22Rv1 (cell line): ENCODE data around the gene LRCH1.

Source experiments
- H3K27ac ChIP-seq: fragments of 450-650 bp; 2 replicates; pipeline ENCODE4 v1.5.1; 2017
- ZFX ChIP-seq: fragments of 450-650 bp; IDR thresholded peaks from 2 replicates; pipeline ENCODE4 v1.6.1; 2017; ENCODE audit warnings: antibody characterized with exemption, borderline replicate concordance
- TF ChIP-seq, protein P1 (sequence below): fragments of 450-650 bp; IDR thresholded peaks from 2 replicates; pipeline ENCODE4 v1.5.1; 2017; ENCODE audit warnings: mild to moderate bottlenecking

The LRCH1 gene

DNA sequence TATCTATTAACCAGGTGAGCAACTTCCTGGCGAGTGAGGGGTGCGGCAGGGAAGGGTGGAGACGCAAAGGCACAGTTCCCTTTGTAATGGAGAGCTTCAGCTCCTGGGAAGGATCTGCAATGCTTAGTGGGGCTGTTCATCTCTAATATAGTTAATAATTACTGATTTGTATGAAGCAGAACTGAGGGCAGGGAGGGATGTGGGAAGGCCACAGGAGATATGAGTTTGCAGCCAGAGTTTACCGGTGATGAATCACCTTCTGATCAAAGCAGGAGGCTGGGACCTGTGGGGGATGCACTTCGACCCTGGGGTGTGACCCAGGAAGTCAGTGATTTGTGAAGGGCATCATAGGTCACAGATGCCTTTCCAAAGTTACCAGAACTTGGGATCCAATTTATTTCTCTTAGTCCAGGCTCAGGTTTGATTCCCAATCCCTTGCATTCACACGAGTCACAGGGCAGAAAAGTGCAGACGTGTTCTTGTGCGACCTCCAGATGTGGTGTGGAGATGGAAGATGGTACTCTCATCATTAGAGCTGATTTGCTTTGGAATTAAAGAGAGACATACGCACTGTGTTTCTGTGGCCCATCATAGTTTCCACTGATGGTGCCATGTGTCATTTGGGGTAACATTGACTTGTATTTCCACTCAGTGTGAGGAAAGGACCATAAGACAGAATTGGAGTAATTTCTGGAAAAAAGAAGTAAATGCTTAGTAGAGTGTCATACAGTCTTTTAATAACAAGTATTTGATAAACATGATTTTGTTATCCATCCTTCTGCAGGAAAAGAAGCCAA, 55.0 kb downstream of the LRCH1 start:
- no peak for TF ChIP-seq ZFX
- TF ChIP-seq, protein P1, sequence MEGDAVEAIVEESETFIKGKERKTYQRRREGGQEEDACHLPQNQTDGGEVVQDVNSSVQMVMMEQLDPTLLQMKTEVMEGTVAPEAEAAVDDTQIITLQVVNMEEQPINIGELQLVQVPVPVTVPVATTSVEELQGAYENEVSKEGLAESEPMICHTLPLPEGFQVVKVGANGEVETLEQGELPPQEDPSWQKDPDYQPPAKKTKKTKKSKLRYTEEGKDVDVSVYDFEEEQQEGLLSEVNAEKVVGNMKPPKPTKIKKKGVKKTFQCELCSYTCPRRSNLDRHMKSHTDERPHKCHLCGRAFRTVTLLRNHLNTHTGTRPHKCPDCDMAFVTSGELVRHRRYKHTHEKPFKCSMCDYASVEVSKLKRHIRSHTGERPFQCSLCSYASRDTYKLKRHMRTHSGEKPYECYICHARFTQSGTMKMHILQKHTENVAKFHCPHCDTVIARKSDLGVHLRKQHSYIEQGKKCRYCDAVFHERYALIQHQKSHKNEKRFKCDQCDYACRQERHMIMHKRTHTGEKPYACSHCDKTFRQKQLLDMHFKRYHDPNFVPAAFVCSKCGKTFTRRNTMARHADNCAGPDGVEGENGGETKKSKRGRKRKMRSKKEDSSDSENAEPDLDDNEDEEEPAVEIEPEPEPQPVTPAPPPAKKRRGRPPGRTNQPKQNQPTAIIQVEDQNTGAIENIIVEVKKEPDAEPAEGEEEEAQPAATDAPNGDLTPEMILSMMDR: no peak
- H3K27ac ChIP-seq: no peak overlapping the region

DNA sequence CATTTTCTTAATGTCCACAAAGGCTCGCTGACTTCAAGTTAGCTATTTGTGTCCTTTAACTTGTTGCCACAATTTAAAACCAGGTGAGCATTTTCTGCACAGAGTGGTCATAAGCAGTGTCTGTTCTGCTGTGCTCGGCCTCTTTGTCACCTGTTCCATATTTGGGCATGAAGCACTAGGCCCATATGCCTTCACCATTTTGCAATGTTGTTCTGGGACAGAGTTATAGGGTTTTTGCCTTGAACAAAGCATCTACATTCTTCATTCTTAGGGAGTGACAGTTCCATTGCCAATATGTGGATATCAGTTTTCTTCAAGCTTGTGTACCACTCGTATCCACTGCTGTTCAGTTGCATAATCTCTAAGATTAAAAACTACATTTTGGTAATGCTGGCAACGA, 56.1 kb downstream of the LRCH1 start:
- TF ChIP-seq ZFX: no peak
- TF ChIP-seq, protein P1: no peak

DNA sequence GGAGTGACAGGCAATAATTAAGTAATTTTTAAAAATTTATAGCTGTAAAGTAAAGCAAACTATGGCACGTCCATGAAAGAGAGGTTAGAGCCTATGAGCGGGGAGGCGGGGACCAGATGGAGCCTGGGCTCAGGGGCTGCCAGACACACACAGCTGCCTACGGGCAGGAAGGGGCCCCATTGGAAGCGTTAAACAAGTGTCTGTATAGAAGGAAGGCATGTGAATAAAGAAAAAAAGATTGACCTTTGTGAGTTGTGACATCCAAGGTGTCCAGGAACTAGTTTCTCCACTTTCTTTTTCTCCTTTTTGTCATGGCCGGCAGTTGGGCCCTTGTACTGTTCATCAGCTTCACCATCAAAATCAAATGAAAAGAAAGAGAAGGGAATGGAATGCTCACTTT, 56.8 kb downstream of the LRCH1 start:
- H3K27ac ChIP-seq: no peak overlapping the region
- TF ChIP-seq ZFX: no peak
- TF ChIP-seq, protein P1: no peak

More for the DNA sequence above, 56.1 kb downstream of the LRCH1 start:
- no peak overlapping the region for H3K27ac ChIP-seq

DNA sequence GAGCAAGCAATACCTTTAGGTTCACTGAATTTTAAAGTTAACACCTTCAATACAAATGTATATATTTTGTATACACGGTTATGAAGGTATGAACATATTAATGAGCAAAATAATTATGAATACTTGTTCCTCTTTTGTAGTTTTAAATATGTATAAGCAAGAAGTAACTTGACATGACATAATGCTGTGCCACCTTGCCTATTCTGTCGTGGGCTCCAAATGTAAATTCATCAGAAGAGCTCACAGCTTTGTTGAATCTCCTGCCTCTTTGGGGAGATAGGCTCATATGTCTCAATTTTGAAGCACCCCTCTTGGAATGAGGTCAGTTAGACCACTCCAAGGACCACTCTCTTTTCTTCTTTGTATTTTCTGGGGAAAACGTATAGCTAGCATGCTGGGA, 59.3 kb downstream of the LRCH1 start:
- H3K27ac ChIP-seq: no peak overlapping the region
- no peak for TF ChIP-seq ZFX
- TF ChIP-seq, protein P1: no peak

DNA sequence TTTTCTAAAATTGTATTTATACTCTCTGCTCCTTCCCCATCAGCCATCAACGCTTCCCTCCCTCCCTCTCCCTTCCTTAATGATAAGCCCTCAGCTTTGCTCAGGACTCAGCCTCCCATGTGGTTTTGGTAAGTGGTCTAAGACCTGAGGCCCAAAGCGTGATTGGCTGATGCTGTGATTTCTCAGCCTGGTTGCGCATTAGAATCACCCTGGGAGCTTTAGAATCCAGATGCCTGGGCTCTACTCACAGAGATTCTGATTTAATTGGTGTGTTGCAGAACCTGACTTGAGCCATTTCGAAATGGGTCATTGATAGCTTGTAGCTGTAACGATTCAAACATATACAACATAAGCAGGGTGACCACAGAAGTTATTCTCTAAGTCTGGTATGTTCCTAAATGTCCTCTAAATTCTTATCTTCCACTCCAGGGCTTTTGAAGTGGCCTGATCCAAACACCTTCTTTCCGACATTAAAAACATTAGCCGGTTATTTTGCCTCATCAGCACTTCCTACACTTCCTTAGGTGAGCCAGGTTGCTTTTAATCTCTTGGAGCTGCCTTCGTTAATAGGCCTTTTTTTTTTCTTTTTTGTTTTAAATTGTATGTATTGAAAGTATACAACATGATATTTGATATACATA, 60.6 kb downstream of the LRCH1 start:
- no peak for TF ChIP-seq ZFX
- TF ChIP-seq, protein P1: no peak
- H3K27ac ChIP-seq: no peak overlapping the region

DNA sequence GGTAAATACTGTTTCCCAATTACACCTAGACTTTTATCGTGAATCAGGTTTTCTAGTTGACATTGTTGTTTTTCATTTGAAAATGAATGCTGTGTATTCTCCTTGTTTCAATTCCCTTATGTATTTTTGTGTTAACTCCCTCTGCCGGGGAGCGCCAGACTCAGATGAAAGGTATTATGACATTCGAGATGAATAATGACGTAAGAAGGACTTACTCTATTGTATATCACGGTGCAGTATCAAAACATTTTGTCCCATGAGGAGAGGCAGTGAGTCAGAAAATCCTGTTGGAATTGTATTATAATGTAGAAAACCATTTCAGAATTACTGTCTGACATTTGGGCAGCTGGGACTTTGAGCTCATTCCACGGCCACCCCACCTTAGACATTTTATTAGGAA, 61.6 kb downstream of the LRCH1 start:
- no peak overlapping the region for H3K27ac ChIP-seq
- TF ChIP-seq, protein P1: no peak
- TF ChIP-seq ZFX: no peak
